HG03378 (cell line): Measurements from ENCODE around the gene PNLIP.

Experiments used
- ATAC-seq: cut with Tn5 transposase; IDR thresholded peaks from one replicate; pipeline ENCODE4 v1.9.1; 2021; ENCODE audit warnings: mild to moderate bottlenecking, moderate library complexity; ENCODE audit not compliant: unreplicated experiment

PNLIP gene

DNA sequence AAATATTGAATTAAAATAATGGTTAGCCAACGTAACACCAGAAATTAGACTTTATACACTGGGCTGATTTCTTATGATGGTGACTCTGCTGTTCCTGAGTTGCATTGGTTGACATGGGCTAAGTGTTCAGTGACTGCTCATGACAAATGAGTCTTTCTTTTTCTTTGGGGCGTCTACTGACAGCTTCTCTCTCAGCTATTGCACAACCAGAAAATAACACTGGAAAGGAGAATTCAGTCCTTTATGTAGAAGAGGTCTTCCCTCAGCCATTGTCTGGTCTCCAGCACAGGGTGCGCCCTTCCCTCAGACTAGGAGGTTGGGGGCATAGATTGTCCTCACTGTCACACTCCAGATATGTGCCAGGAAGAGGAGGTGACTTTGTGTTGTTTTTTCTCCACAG, 21.6 kb downstream of the PNLIP start:
- no peak for ATAC-seq

- ATAC-seq = no peak
These were observed 29.1 kb downstream of the PNLIP start for GRCh38 chr10:116574797-116575196.

- no peak for ATAC-seq
These were observed 42.3 kb downstream of the PNLIP start for GRCh38 chr10:116587878-116588591.

GRCh38 chr10:116588995-116589394, 43.3 kb downstream of the PNLIP start:
- ATAC-seq = no peak

- no peak for ATAC-seq
These were observed 44.2 kb downstream of the PNLIP start for GRCh38 chr10:116589926-116590325.

DNA sequence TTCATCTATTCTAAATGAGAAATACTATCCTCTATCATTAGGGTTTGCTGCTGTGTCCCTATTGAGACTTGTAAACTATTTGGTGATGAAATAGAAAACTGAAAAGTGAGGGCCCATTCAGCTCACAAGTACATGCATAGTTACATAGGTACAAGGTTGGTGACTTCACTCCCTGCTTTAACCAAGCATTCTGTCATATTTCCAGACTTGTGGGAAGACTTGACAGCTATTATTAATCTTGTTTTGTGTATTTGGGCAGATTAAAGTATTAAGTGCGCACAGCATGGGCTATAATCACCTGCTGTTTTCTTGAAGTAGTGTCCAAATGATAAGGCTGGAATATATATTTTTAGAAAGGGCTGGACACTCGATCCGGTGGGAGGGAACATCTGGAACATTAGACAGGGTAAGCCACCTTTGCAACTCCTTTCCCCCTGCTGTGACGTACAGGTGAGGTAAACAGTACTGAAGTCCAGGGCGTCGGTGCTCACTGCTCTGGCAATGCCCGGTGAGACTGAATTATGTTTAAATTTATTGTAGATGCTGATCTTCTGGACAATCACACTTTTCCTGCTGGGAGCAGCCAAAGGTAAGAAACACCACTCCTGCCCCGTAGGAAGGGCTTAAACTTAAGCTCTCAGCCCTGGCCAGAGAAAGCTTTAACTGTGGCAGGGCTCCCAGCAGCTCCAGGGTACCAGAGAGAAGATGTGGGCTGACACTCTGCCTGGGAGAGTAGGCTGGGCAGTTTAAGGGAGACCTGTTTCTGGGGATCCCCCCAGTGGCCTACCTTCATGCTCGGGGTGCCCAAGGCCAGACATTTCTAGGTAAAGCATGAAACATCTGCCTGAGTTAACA, 45.1 kb downstream of the PNLIP start, which contains the start of gene PNLIPRP1:
Gene PNLIPRP1, plus strand, starts transcription at position 370 of the 855 bp plus-strand sequence. Its CDS starts 171 bp downstream, at position 541.
- no peak for ATAC-seq

GRCh38 chr10:116593139-116593740, 47.5 kb downstream of the PNLIP start:
- ATAC-seq = no peak

GRCh38 chr10:116594525-116595035, 48.8 kb downstream of the PNLIP start:
- no peak for ATAC-seq

GRCh38 chr10:116596062-116596461, 50.3 kb downstream of the PNLIP start:
- no peak for ATAC-seq

GRCh38 chr10:116597543-116597942, 51.8 kb downstream of the PNLIP start:
- ATAC-seq = no peak

GRCh38 chr10:116598329-116598728, 52.6 kb downstream of the PNLIP start:
- ATAC-seq = no peak

- no peak for ATAC-seq
These were observed 54.3 kb downstream of the PNLIP start for GRCh38 chr10:116599991-116600390.

DNA sequence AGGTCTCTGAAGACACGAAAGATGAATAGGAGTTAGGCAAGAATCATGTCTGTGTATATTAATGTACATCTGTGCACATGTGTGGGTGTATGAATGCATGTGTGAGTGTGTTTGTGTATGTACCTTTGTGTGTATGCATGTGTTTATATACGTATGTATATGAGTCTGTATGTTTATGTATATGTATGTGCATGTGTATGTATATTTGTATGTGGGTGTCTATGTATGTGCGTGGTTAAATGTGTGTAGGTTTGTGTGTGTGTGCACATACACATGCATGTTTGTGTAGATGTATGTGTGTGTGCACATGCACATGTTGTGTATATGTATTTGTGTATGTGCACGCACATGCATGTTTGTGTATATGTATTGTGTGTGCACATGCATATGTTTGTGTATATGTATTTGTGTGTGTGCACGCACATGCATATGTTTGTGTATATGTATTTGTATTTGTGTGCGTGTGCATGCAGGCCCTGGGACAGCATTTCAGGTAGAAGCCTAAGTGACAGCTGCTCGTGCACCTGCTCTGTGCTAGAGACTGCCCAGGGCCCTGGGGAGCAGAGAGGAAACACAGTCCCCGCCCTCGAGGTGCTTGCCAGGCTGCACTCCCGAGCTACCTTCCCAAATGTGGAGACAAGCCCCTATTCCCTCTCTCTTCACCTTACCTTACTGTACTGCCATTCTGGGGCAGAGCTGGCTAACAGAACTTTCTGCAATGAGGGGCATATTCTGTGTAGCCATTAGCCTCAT, 57.1 kb downstream of the PNLIP start:
- ATAC-seq = no peak

DNA sequence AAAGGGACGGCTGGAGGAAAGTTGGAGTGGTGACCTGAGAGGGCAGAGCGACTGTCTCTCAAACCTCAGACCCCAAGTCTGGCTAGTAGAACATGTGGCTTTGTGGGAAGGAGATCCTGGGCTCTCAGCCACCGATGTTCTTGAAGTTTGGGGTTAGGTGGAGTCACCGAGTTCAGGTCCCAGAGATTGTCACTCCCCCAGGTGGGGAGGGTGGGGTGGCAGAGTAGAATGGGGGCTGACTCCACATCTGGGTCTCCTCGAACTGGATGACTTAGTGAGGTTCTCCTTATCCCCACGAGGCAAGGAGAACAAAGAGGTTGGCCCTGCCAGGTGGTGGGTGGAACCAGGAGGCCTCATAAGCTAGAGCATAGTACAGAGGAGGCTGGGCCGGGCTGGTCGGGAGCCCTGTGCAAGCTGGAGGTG, 60.3 kb downstream of the PNLIP start:
- ATAC-seq = no peak

- ATAC-seq = no peak
These were observed 61.6 kb downstream of the PNLIP start for GRCh38 chr10:116607336-116607735.

DNA sequence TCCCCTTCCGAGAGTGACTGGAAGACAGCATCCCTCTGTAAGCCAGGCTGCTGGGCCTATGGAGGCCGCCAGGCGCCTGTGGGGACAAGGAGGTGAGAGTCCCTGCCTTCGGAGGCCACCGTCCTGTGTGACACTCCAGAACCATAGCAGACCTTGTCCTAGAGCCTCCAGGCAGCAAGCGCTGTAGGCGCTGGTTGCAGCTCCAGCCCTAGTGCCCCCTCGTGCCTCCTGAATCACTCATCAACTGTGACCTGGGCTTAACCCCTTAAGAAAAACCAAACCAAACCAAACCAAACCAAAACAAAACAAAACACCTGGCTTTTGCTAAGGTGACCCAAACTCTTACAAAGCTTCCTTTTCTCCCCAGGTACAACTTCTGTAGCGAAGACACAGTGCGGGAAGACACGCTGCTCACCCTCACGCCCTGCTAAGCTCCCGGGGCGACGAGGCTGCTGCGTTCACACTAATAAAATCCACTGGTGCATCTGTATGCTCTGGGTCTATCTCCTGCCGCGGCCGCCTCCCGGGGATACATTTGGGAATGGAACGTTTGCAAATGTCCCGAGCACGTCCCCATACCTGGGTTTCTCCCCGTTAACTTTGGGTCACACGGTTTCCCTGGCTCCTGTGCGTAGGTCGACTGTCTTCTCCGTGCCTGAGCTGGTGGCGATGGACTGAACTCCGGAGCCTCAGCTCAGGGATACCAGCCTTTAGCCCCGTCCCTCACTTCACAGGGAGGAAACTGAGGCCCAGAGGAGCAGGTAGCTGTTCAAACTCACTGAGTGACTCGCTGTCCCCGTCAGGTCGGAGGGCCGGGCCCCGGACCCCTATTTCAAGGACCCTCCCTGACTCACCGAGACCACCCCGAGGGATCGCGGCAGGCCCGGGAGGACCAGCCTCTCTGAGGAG, 63.2 kb downstream of the PNLIP start:
- no peak for ATAC-seq

DNA sequence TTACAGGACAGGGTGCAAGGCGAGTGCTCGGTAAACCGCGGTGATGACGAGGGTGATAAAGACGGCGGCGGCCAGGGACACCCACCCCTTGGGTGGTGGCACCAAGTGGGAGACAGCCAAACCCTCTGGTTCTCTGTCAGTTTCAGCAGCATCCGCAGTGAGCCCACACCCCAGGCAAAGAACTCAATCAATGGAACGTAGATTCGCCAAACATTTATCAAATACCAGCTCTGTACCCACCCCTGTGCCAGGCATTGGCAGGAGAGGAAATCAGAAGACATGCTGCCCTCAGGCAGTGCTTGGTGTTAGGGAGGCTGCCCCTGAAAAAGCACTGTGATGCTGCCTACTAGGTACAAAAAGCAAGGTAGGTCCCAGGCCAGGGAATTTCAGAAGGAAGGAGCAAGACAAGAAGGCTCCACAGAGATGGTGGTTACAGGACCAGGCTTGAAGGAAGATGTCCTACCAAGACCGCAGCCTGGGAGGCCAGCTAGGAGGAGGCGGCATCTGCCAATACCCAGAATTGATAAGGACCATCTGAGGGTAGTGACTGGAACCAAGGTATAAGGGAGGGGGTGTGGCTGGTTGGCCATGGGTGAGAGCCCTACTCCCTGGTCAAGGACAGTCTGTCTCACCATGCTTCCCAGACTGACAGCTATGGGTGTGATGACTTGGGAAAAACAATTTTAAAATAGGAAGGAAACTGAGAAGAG, 64.9 kb downstream of the PNLIP start:
- no peak for ATAC-seq

DNA sequence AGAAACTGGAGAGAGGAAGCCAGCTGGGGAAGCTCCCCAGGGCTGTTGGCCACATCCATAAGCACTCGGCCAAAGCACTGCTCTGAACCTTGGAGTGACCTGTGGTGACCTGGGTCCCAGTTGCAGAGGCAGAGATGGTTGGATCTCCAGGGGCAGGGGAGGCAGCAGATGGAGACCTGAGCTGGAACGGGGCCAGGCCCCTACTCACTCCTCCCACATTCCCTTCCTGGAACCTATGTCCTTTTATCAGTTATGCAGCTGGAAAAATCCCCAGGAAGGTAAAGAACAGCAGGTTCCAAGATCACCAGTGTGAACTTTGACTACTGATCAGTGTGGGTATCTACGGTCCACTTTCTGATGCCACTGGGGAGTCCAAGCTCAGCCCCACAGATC, 65.4 kb downstream of the PNLIP start:
- no peak for ATAC-seq
